Stimulated activated CD8-positive, alpha-beta memory T cell treated with anti-CD3 and anti-CD28 coated beads, Interleukin-4, amount 100 ng/mL, for 1 hour (primary cell): ENCODE results near the gene CNOT9.

Source experiments
- DNase-seq, 2 donors: peaks; one replicate each; pipeline ENCODE4 v3.0.0-alpha.2; 2020; ENCODE audit warnings: low read depth in 2 of 2, low spot score in 1 of 2

The CNOT9 gene

GRCh38 chr2:218643751-218644310 lies 75.2 kb downstream of the CNOT9 start:
- no peak for DNase-seq

- no peak for DNase-seq
These were observed 76.1 kb downstream of the CNOT9 start for GRCh38 chr2:218644721-218645120.

GRCh38 chr2:218645126-218645525 lies 76.5 kb downstream of the CNOT9 start:
- no peak for DNase-seq
